ENCODE results near the gene PTPN1. TPM values are rescaled to one million over a fixed set of nuclear protein-coding genes. Genes with fewer than 3 reads are reported as not detected.
A peak's percentile ranks its signal among the peaks of the same experiment; 100 is the strongest.

The PTPN1 gene
- total and polyA plus RNA-seq, 10 of the 15 experiments (the other 5 are each of a cell fraction or from before 2014, with no cell fraction given): 15.9 to 74.7 (median 43.9) TPM

GRCh38 chr20:50528804-50529351 is 18.7 kb downstream of the PTPN1 start (continued):
- TF ChIP-seq TARDBP (IDR thresholded peaks at IDR 0.05; ENCODE audit: borderline replicate concordance) (no peak), SREBF2 (IDR thresholded peaks at IDR 0.05; ENCODE audit: low read length) (no peak), GATAD2B (conservative IDR thresholded peaks at IDR 0.05; ENCODE audit: low read depth) (peak; percentile 67; the same call in 1 of the 2 replicates), LARP7 (IDR thresholded peaks at IDR 0.05) (no peak), SIN3A (IDR thresholded peaks at IDR 0.05; ENCODE audit: low read depth, low read length) (no peak), HSF1 (IDR thresholded peaks at IDR 0.05; ENCODE audit: low read depth, low read length) (no peak), E2F8 (IDR thresholded peaks at IDR 0.05; ENCODE audit: low read depth, partially characterized antibody) (no peak), ZBED1 (IDR thresholded peaks at IDR 0.05; ENCODE audit: borderline replicate concordance) (no peak), POLR2AphosphoS2 (IDR thresholded peaks at IDR 0.05; ENCODE audit: low read depth, low read length) (no peak), RB1 (IDR thresholded peaks at IDR 0.05; ENCODE audit: borderline replicate concordance) (no peak), MTA2 (IDR thresholded peaks at IDR 0.05; ENCODE audit: low read depth) (peak; percentile 87), NFIC (IDR thresholded peaks at IDR 0.05; ENCODE audit: low read depth, low read length) (no peak), MEF2A (IDR thresholded peaks at IDR 0.05; ENCODE audit: insufficient read depth, low read depth, low read length) (peak; percentile 59; the same call in 1 of the 2 replicates), ATF2 (IDR thresholded peaks at IDR 0.05; ENCODE audit: low read length) (0 out of 2 replicates have a peak, but pooled peaks have one; percentile 25), IKZF1 (conservative IDR thresholded peaks at IDR 0.05) (peak; percentile 74), CHD4 (IDR thresholded peaks at IDR 0.05) (no peak), ETV6 (conservative IDR thresholded peaks at IDR 0.05 in 1 of 2, IDR thresholded peaks at IDR 0.05 in 1 of 2; ENCODE audit: borderline replicate concordance in 1 of 2, low read depth in 1 of 2) (0 out of 4 replicates have a peak, but pooled peaks of 1 of the 2 experiments have one; percentile 26), USF2 (IDR thresholded peaks at IDR 0.05; ENCODE audit: borderline replicate concordance, low read depth, low read length) (no peak), MEF2B (IDR thresholded peaks at IDR 0.05; ENCODE audit: partially characterized antibody, poor library complexity, severe bottlenecking) (peak; percentile 87), FOXM1 (IDR thresholded peaks at IDR 0.05; ENCODE audit: low read depth, low read length) (no peak), IKZF2 (IDR thresholded peaks at IDR 0.05) (peak; percentile 69 to 81), HDGF (IDR thresholded peaks at IDR 0.05) (no peak), CBFB (IDR thresholded peaks at IDR 0.05; ENCODE audit: low read depth) (no peak), SP1 (IDR thresholded peaks at IDR 0.05; ENCODE audit: low read depth, low read length) (no peak), PML (IDR thresholded peaks at IDR 0.05; ENCODE audit: low read length) (no peak), NR2C1 (IDR thresholded peaks at IDR 0.05) (no peak)

All from GM12878 (cell line).